Type B pancreatic cell (in vitro differentiated cells): ENCODE data around the gene KDM8. TPM values are rescaled to one million over a fixed set of nuclear protein-coding genes. Genes with fewer than 3 reads are reported as not detected.
"Not testable (repeated sequence)": the region's sequence is repeated elsewhere in the genome, so short reads cannot be mapped to it uniquely, and the experiment has no call there.

ENCODE experiments used
- DNase-seq: peaks from one replicate; pipeline ENCODE4 v3.0.0; 2021; ENCODE audit warnings: mixed read lengths; ENCODE audit not compliant: unreplicated experiment; ENCODE audit errors: extremely low spot score
- H3K27ac Mint-ChIP-seq: 2 replicates; pipeline ENCODE4 v1.8.0; 2021; ENCODE audit warnings: mild to moderate bottlenecking, mixed read lengths
- H3K27me3 Mint-ChIP-seq: 2 replicates; pipeline ENCODE4 v1.8.0; 2021; ENCODE audit warnings: mixed read lengths
- H3K36me3 Mint-ChIP-seq: 2 replicates; pipeline ENCODE4 v1.8.0; 2021; ENCODE audit warnings: mixed read lengths
- H3K4me1 Mint-ChIP-seq: one replicate; pipeline ENCODE4 v1.8.0; 2021; ENCODE audit warnings: mixed read lengths; ENCODE audit not compliant: unreplicated experiment
- H3K4me3 Mint-ChIP-seq: 2 replicates; pipeline ENCODE4 v1.8.0; 2021; ENCODE audit warnings: mild to moderate bottlenecking, mixed read lengths
- H3K9me3 Mint-ChIP-seq: 2 replicates; pipeline ENCODE4 v1.8.0; 2021; ENCODE audit warnings: mixed read lengths
- CTCF ChIP-seq: fragments of 200-600 bp; sonication (generic); conservative IDR thresholded peaks from 2 replicates; pipeline ENCODE4 v1.5.0; 2021; ENCODE audit warnings: antibody characterized with exemption, mild to moderate bottlenecking
- total RNA-seq: library from RNA; stranded (reverse); gene quantifications from 2 replicates; pipeline ENCODE4 v1.2.1, GENCODE V29; 2021; ENCODE audit warnings: low replicate concordance

The KDM8 gene
- total RNA-seq, 1 donor from 2014 or later = 11.1 TPM

GRCh38 chr16:27242868-27243590 is 39.7 kb downstream of the KDM8 start:
- DNase-seq = peak; percentile 54
- Mint-ChIP-seq H3K27me3 (peaks cover 3% of the 10 kb centered on the region), H3K27ac (peak overlapping the region; percentile 7), H3K9me3 (no peaks in the 10 kb centered on the region), H3K4me1 (peaks cover 40% of the 10 kb centered on the region), H3K4me3 (peak overlapping the region; percentile 70), H3K36me3 (no peaks in the 10 kb centered on the region)
- TF ChIP-seq CTCF = peak; percentile 12

GRCh38 chr16:27243725-27244362 is 40.5 kb downstream of the KDM8 start:
- Mint-ChIP-seq H3K9me3 (no peaks in the 10 kb centered on the region), H3K27me3 (peaks cover 3% of the 10 kb centered on the region), H3K36me3 (no peaks in the 10 kb centered on the region), H3K27ac (no peak overlapping the region), H3K4me3 (no peak overlapping the region), H3K4me1 (peaks cover 35% of the 10 kb centered on the region)
- no peak for TF ChIP-seq CTCF
- peak; percentile 39 for DNase-seq

- no peak overlapping the region for H3K27ac Mint-ChIP-seq
- peak; percentile 52 for DNase-seq
- H3K4me3 Mint-ChIP-seq = no peak overlapping the region
- H3K36me3 Mint-ChIP-seq = no peaks in the 10 kb centered on the region
- no peaks in the 10 kb centered on the region for H3K9me3 Mint-ChIP-seq
- H3K27me3 Mint-ChIP-seq = peaks cover 3% of the 10 kb centered on the region
- peaks cover 35% of the 10 kb centered on the region for H3K4me1 Mint-ChIP-seq
- TF ChIP-seq CTCF = no peak
These were observed 41.0 kb downstream of the KDM8 start for GRCh38 chr16:27244363-27244755.

GRCh38 chr16:27245276-27246172 is 42.2 kb downstream of the KDM8 start:
- no peak overlapping the region for H3K4me3 Mint-ChIP-seq
- no peaks in the 10 kb centered on the region for H3K9me3 Mint-ChIP-seq
- DNase-seq = peak; percentile 25
- H3K36me3 Mint-ChIP-seq = no peaks in the 10 kb centered on the region
- H3K27me3 Mint-ChIP-seq = peaks cover 3% of the 10 kb centered on the region
- H3K27ac Mint-ChIP-seq = no peak overlapping the region
- no peak for TF ChIP-seq CTCF
- H3K4me1 Mint-ChIP-seq = peaks cover 35% of the 10 kb centered on the region

- peak; percentile 11 for DNase-seq
- no peaks in the 10 kb centered on the region for H3K9me3 Mint-ChIP-seq
- TF ChIP-seq CTCF = no peak
- no peak overlapping the region for H3K4me3 Mint-ChIP-seq
- H3K4me1 Mint-ChIP-seq = peaks cover 35% of the 10 kb centered on the region
- peaks cover 3% of the 10 kb centered on the region for H3K27me3 Mint-ChIP-seq
- H3K36me3 Mint-ChIP-seq = no peaks in the 10 kb centered on the region
- H3K27ac Mint-ChIP-seq = no peak overlapping the region
These were observed 43.1 kb downstream of the KDM8 start for GRCh38 chr16:27246439-27246838.

- peaks cover 29% of the 10 kb centered on the region for H3K4me1 Mint-ChIP-seq
- H3K4me3 Mint-ChIP-seq, H3K27ac Mint-ChIP-seq, DNase-seq, H3K9me3 Mint-ChIP-seq, H3K27me3 Mint-ChIP-seq, H3K36me3 Mint-ChIP-seq: not testable (repeated sequence)
These were observed 43.8 kb downstream of the KDM8 start for GRCh38 chr16:27247076-27247475.
